GM21737 (cell line): Measurements from ENCODE around the gene QPRT.
A peak's percentile ranks its signal among the peaks of the same experiment; 100 is the strongest.
"Not testable (repeated sequence)": the region's sequence is repeated elsewhere in the genome, so short reads cannot be mapped to it uniquely, and the experiment has no call there.

Experiments
- ATAC-seq: cut with Tn5 transposase; IDR thresholded peaks from one replicate; pipeline ENCODE4 v1.9.1; 2021; ENCODE audit warnings: mild to moderate bottlenecking, moderate library complexity; ENCODE audit not compliant: unreplicated experiment

QPRT gene

DNA sequence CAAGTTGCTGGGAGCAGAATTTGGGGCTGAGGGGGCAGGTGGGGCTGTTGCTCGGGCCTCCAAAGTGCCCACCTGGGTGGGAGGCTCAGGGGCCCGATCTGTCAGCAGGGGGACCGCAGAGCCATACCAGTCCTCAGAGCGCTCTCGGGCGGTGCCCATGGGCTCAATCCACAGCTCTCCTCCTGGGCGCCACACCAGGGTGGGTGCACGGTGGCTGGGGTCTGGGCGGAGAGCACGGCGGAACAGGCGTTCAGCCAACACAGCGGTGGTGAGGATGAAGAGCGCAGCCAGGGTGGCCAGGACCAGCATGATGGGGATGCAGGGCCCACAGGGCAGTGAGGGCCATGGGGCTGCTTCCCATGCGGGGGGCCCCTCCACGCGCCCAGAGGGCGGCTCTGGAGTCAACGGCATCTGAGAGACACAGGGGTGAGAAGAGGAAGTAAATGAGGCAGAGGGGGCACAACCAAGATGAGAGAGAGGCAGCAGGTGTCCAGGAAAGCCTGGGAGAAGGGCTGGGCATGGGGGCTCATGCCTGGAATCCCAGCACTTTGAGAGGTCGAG, 65.6 kb downstream of the QPRT start:
- ATAC-seq, result no peak

DNA sequence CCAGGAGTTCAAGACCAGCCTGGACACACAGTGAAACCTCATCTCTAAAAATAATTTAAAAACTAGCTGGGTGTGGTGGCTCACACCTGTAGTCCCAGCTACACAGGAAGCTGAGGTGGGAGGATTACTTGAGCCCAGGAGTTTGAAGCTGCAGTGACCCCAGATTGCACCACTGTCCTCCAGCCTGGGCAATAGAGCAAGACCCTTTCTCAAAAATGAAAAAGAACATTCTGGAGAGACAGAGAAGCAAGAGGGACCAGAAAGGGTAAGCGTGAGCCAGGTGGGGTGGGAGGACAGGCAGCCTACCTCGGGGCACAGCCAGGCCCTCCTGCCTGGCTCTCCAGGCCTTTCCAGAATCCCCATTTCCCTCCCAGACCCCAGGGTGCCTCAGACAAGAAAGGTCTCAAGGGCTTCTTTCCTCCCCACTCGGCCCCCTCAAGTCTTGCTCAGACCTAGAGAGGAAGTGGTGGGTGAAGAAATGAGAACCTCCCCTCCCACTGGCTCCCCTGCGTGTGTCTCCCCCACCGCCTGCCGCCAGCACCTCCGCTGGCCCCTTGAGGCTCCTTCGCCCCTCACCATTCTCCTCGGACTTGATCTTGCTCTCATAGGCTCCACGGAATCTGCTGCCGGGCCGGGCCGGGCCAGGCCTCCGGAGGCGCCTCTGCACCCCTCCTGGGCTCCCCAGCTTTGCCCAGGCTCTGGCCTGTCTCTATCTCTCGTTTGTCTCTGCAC, 66.3 kb downstream of the QPRT start:
- peak; percentile 26 for ATAC-seq

DNA sequence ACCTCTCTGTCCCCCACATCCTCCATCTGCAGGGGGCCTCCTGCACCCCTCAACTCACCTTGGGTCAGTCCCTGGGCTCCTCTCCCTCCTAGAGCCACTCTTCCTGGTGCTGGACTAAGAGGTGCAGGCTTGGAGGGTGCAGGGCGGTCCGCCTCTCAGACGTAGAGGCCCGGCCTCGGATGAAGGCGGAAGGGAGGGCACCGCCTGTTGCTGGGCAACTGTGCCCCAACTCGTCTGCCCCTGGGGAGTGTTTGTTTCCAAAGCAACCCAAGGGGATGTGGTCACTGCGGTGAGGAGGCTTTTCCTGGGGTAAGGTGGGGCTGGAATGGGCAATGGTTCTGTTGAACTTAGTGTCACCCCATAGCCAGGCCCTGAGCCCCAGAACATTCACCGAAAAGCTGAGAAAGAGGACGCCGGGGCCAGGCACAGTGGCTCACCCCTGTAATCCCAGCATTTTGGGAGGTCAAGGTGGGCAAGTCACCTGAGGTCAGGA, 66.9 kb downstream of the QPRT start, which contains the start of gene C16orf54:
C16orf54 (minus strand) TSS at position 138 of the 493 bp plus-strand sequence. CDS start 1,039 bp downstream, outside the sequence.
- ATAC-seq, result peak; percentile 77

DNA sequence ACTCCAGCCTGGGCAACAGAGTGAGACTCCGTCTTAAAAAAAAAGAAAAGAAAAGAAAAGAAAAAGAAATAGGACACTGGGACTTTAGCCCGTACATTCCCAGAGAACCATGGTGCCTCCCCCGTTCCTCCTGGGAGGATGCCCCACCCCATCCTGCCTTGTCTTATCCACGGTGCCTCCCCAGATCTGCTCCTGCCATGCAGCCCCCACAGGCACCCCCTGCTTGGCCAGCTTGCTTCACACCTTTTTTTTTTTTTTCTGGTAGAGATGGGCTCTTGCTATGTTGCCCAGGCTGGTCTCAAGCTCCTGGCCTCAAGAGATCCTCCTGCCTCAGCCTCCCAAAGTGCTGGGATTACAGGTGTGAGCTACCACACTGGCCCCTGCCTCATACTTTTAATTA, 67.5 kb downstream of the QPRT start:
- not testable (repeated sequence) for ATAC-seq
